T-cell (primary cell): Measurements from ENCODE around the gene SYK. TPM values are rescaled to one million over a fixed set of nuclear protein-coding genes. Genes with fewer than 3 reads are reported as not detected.

ENCODE experiments used
- ATAC-seq, 4 experiments: fragments of 200-7000 bp in 3 of 4; fragments of 150-1000 bp in 1 of 4; cut with Tn5 transposase; replicated peaks in 1 of 4; 1 replicate in 3 of 4; 2 replicates in 1 of 4; pipeline ENCODE4 v1.10.0; 2021; ENCODE audit warnings: moderate library complexity in 3 of 4, mild to moderate bottlenecking in 2 of 4, moderate number of reproducible peaks in 1 of 4
- CTCF ChIA-PET, 2 donors: fragments of 300-600 bp; sonication (Branson Sonifier 250); formaldehyde crosslinking; loops; one replicate each; lab custom pipeline; 2022; ENCODE audit warnings: antibody characterized with exemption in 2 of 2; lab: Charles Lee
- POLR2A ChIA-PET, 2 donors: fragments of 300-600 bp; sonication (Branson Sonifier 250); formaldehyde crosslinking; loops; one replicate each; lab custom pipeline; 2022; ENCODE audit warnings: antibody characterized with exemption in 2 of 2; lab: Charles Lee
- DNase-seq, 35 experiments: peaks; one replicate each; pipeline versions ENCODE4 v3.0.0 to v3.0.0-alpha.2; 2013 to 2023
- H3K27ac ChIP-seq: one replicate; pipeline ENCODE4 v1.5.1; 2013; ENCODE audit warnings: low read length
- H3K27me3 ChIP-seq, 2 experiments: replicated peaks in 1 of 2; 1 replicate in 1 of 2; 2 replicates in 1 of 2; pipeline versions ENCODE4 v1.6.1 to v1.7.0; 2013; ENCODE audit warnings: low read length in 1 of 2, mixed read lengths in 1 of 2; ENCODE audit not compliant: control insufficient read depth in 2 of 2, insufficient read depth in 2 of 2; ENCODE audit errors: extremely low read depth in 1 of 2
- H3K36me3 ChIP-seq, 2 donors: 1 replicate in 1 of 2; 2 replicates in 1 of 2; pipeline versions ENCODE4 v1.6.1 to v1.7.0; 2013; ENCODE audit warnings: low read length in 1 of 2; ENCODE audit not compliant: control insufficient read depth in 2 of 2, insufficient read depth in 1 of 2; ENCODE audit errors: extremely low read depth in 1 of 2
- H3K4me1 ChIP-seq, 2 experiments: 1 replicate in 1 of 2; 2 replicates in 1 of 2; pipeline versions ENCODE4 v1.6.1 to v1.7.0; 2013; ENCODE audit warnings: low read length in 2 of 2, mixed read lengths in 1 of 2; ENCODE audit not compliant: insufficient read depth in 2 of 2, control insufficient read depth in 1 of 2; ENCODE audit errors: extremely low read depth in 1 of 2
- H3K4me3 ChIP-seq, 2 donors: 1 replicate in 1 of 2; 2 replicates in 1 of 2; pipeline versions ENCODE4 v1.5.1 to v1.7.0; 2013; ENCODE audit warnings: mild to moderate bottlenecking in 2 of 2, low read length in 1 of 2, moderate library complexity in 1 of 2; ENCODE audit not compliant: control insufficient read depth in 1 of 2; ENCODE audit errors: extremely low read depth in 1 of 2
- H3K9me3 ChIP-seq: 2 replicates; pipeline ENCODE4 v1.7.0; 2013
- H3K27ac Mint-ChIP-seq, 2 donors: one replicate each; pipeline ENCODE4 v1.8.0; 2020 to 2021; ENCODE audit warnings: mild to moderate bottlenecking in 2 of 2, mixed read lengths in 2 of 2
- H3K27me3 Mint-ChIP-seq, 2 donors: one replicate each; pipeline ENCODE4 v1.8.0; 2021 to 2022; ENCODE audit warnings: mixed read lengths in 2 of 2
- H3K36me3 Mint-ChIP-seq: one replicate; pipeline ENCODE4 v1.8.0; 2021; ENCODE audit warnings: mixed read lengths
- H3K4me1 Mint-ChIP-seq, 3 donors: one replicate each; pipeline ENCODE4 v1.8.0; 2020 to 2022; ENCODE audit warnings: mixed read lengths in 3 of 3, mild to moderate bottlenecking in 1 of 3
- H3K4me3 Mint-ChIP-seq, 3 donors: one replicate each; pipeline ENCODE4 v1.8.0; 2020 to 2022; ENCODE audit warnings: mild to moderate bottlenecking in 3 of 3, mixed read lengths in 3 of 3, moderate library complexity in 3 of 3
- H3K9me3 Mint-ChIP-seq, 3 donors: one replicate each; pipeline ENCODE4 v1.8.0; 2020 to 2022; ENCODE audit warnings: mixed read lengths in 3 of 3
- WGBS: methylation state at CpG from one replicate; pipeline ENCODE4 v1.1.5; 2013; ENCODE audit warnings: missing lambda C conversion rate; ENCODE audit not compliant: insufficient coverage; 5-methylcytosine and 5-hydroxymethylcytosine counted together
- total RNA-seq, 35 experiments: library from RNA in 6 of 35; stranded (reverse) in 6 of 35; fragments of 120-200 nt in 1 of 35; gene quantifications; one replicate each; pipeline versions ENCODE4 v1.2.1 to v1.2.4 and lab custom pipeline; 2013 to 2026

The SYK gene
- total RNA-seq, 5 donors from 2014 or later (not counting 1 experiment from before 2014, with no cell fraction given), result 1.0 to 10.7 (median 3.9) TPM

GRCh38 chr9:90874194-90874593 lies 72.6 kb downstream of the SYK start:
- no peak for ATAC-seq
- Mint-ChIP-seq H3K27ac (no peak overlapping the region), H3K4me3 (no peak overlapping the region), H3K4me1 (no peaks in the 10 kb centered on the region), H3K36me3 (peaks cover 4% of the 10 kb centered on the region), H3K9me3 (no peaks in the 10 kb centered on the region), H3K27me3 (peaks cover 4 to 6% of the 10 kb centered on the region in 2 donors)
- Histone ChIP-seq H3K36me3 (no peaks in the 10 kb centered on the region), H3K27me3 (peaks cover 0 to 4% of the 10 kb centered on the region in 2 experiments), H3K4me3 (no peak overlapping the region), H3K27ac (no peak overlapping the region), H3K4me1 (no peaks in the 10 kb centered on the region), H3K9me3 (no peaks in the 10 kb centered on the region)
- POLR2A ChIA-PET, result no interaction called here
- no CpG with 5 or more reads among the region's 8 CpGs for WGBS
- CTCF ChIA-PET, result interaction anchor here in 1 of 2 donors (1.2 kb wide), 1 partner anchor 38 kb away, joined by 3 read pairs; no protein-coding TSS in a partner anchor
- no peak for DNase-seq

DNA sequence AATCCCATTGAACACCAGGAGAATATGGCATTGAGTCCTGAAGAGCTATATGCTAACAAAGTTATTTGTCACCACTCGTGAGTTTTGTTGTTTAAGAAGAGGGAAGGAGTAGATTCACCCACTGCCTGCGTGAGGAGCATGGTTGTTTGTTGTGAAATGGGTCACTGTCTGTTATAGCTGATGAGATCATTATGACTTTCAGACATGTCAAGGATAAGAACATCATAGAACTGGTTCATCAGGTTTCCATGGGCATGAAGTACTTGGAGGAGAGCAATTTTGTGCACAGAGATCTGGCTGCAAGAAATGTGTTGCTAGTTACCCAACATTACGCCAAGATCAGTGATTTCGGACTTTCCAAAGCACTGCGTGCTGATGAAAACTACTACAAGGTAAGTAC lies 76.9 kb downstream of the SYK start:
- Histone ChIP-seq H3K9me3 (no peaks in the 10 kb centered on the region), H3K27me3 (peaks cover 0 to 11% of the 10 kb centered on the region in 2 experiments), H3K27ac (no peak overlapping the region), H3K4me1 (no peaks in the 10 kb centered on the region), H3K36me3 (no peaks in the 10 kb centered on the region), H3K4me3 (no peak overlapping the region)
- no peaks in the 10 kb centered on the region for H3K4me1 Mint-ChIP-seq
- H3K27ac Mint-ChIP-seq, result no peak overlapping the region
- ChIA-PET CTCF (interaction anchor here in 1 of 2 donors (0.6 kb wide), 1 partner anchor 1585 kb away, joined by 3 read pairs; no protein-coding TSS in a partner anchor), POLR2A (no interaction called here)
- DNase-seq, result no peak
- no peak overlapping the region for H3K4me3 Mint-ChIP-seq
- H3K27me3 Mint-ChIP-seq, result no peaks in the 10 kb centered on the region
- H3K36me3 Mint-ChIP-seq, result no peaks in the 10 kb centered on the region
- ATAC-seq, result no peak
- WGBS, result 90% methylated on average over 3 of the region's 5 CpGs
- no peaks in the 10 kb centered on the region for H3K9me3 Mint-ChIP-seq

- no peak overlapping the region for H3K4me3 Mint-ChIP-seq
- POLR2A ChIA-PET, result no interaction called here
- no peaks in the 10 kb centered on the region for H3K36me3 ChIP-seq
Measured at GRCh38 chr9:90880066-90880465, 78.4 kb downstream of the SYK start.

GRCh38 chr9:90880669-90881068 lies 79.0 kb downstream of the SYK start:
- Histone ChIP-seq H3K27me3 (peaks cover 0 to 11% of the 10 kb centered on the region in 2 experiments), H3K9me3 (no peaks in the 10 kb centered on the region), H3K4me1 (no peaks in the 10 kb centered on the region), H3K4me3 (no peak overlapping the region), H3K27ac (no peak overlapping the region), H3K36me3 (no peaks in the 10 kb centered on the region)
- H3K36me3 Mint-ChIP-seq, result no peaks in the 10 kb centered on the region
- H3K4me3 Mint-ChIP-seq, result no peak overlapping the region
- H3K4me1 Mint-ChIP-seq, result no peaks in the 10 kb centered on the region
- H3K27ac Mint-ChIP-seq, result no peak overlapping the region
- DNase-seq, result no peak
- POLR2A ChIA-PET, result no interaction called here
- H3K9me3 Mint-ChIP-seq, result peaks cover 2 to 9% (median 3%) of the 10 kb centered on the region in 3 donors
- H3K27me3 Mint-ChIP-seq, result no peaks in the 10 kb centered on the region
- 77% methylated on average over 5 of the region's 6 CpGs for WGBS
- ATAC-seq, result no peak
- CTCF ChIA-PET, result interaction anchor here in 1 of 2 donors (0.6 to 0.7 kb wide), 2 partner anchors 741 to 856 kb away, joined by 3 to 4 read pairs; no protein-coding TSS in a partner anchor

More at GRCh38 chr9:90880066-90880465, 78.4 kb downstream of the SYK start:
- Mint-ChIP-seq H3K27me3 (no peaks in the 10 kb centered on the region), H3K4me1 (no peaks in the 10 kb centered on the region), H3K27ac (no peak overlapping the region), H3K9me3 (peaks cover 0 to 3% (median 0%) of the 10 kb centered on the region in 3 donors), H3K36me3 (no peaks in the 10 kb centered on the region)
- H3K27ac ChIP-seq, result no peak overlapping the region
- CTCF ChIA-PET, result interaction anchor here in 1 of 2 donors (0.6 to 0.7 kb wide), 3 partner anchors 740 to 1290 kb away, joined by 3 to 4 read pairs (median 3); no protein-coding TSS in a partner anchor
- no peaks in the 10 kb centered on the region for H3K4me1 ChIP-seq
- no peak overlapping the region for H3K4me3 ChIP-seq
- H3K27me3 ChIP-seq, result peaks cover 0 to 11% of the 10 kb centered on the region in 2 experiments
- no CpG with 5 or more reads among the region's 2 CpGs for WGBS
- no peak for ATAC-seq
- H3K9me3 ChIP-seq, result no peaks in the 10 kb centered on the region
- no peak for DNase-seq

- no peaks in the 10 kb centered on the region for H3K27me3 Mint-ChIP-seq
- CTCF ChIA-PET, result interaction anchor here in 1 of 2 donors (0.7 kb wide), 1 partner anchor 855 kb away, joined by 3 read pairs; no protein-coding TSS in a partner anchor
Measured at GRCh38 chr9:90881648-90882047, 80.0 kb downstream of the SYK start.

GRCh38 chr9:90882991-90883600 lies 81.5 kb downstream of the SYK start:
- H3K4me3 Mint-ChIP-seq, result no peak overlapping the region
- no peaks in the 10 kb centered on the region for H3K36me3 Mint-ChIP-seq
- Histone ChIP-seq H3K27me3 (peaks cover 0 to 6% of the 10 kb centered on the region in 2 experiments), H3K27ac (no peak overlapping the region), H3K9me3 (no peaks in the 10 kb centered on the region), H3K36me3 (no peaks in the 10 kb centered on the region), H3K4me1 (no peaks in the 10 kb centered on the region), H3K4me3 (no peak overlapping the region)
- ATAC-seq, result no peak
- CTCF ChIA-PET, result no interaction called here
- peaks cover 6 to 18% (median 7%) of the 10 kb centered on the region in 3 donors for H3K9me3 Mint-ChIP-seq
- 89% methylated on average over 3 of the region's 4 CpGs for WGBS
- POLR2A ChIA-PET, result no interaction called here
- no peak overlapping the region for H3K27ac Mint-ChIP-seq
- DNase-seq, result no peak
- no peaks in the 10 kb centered on the region for H3K4me1 Mint-ChIP-seq
- H3K27me3 Mint-ChIP-seq, result peaks cover 0 to under 1% of the 10 kb centered on the region in 2 donors

More at GRCh38 chr9:90881648-90882047, 80.0 kb downstream of the SYK start:
- POLR2A ChIA-PET, result no interaction called here
- no peak for ATAC-seq
- no peaks in the 10 kb centered on the region for H3K4me1 Mint-ChIP-seq
- no peaks in the 10 kb centered on the region for H3K36me3 ChIP-seq
- H3K9me3 Mint-ChIP-seq, result peaks cover 6 to 16% (median 7%) of the 10 kb centered on the region in 3 donors
- H3K9me3 ChIP-seq, result no peaks in the 10 kb centered on the region
- no peak overlapping the region for H3K27ac ChIP-seq
- no peak for DNase-seq
- no peak overlapping the region for H3K4me3 ChIP-seq
- no peak overlapping the region for H3K27ac Mint-ChIP-seq
- H3K27me3 ChIP-seq, result peaks cover 0 to 11% of the 10 kb centered on the region in 2 experiments
- no peak overlapping the region for H3K4me3 Mint-ChIP-seq
- WGBS, result 87% methylated on average over 5 of the region's 9 CpGs
- H3K36me3 Mint-ChIP-seq, result no peaks in the 10 kb centered on the region
- no peaks in the 10 kb centered on the region for H3K4me1 ChIP-seq
